ENCODE measurements around the gene TCF20.

DNA sequence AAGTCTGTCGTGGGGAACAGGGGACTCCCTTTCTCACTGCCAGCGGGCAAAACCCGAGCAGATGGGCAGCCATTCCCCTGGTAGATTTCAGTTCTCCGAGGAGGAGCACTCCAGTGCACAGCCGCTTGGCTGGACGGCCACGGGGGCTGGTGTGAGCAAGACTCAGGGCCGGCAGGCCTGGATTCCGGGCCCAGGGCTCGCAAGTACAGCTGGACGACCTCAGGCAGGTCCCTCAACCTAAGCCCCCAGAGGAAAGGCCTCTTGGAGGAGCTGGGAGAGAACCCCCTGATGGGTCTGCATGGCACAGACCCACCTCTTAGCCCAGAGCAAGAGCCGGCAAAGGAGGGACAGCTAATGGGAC, 31.3 kb upstream of the TCF20 start:
- TF ChIP-seq, protein P1, sequence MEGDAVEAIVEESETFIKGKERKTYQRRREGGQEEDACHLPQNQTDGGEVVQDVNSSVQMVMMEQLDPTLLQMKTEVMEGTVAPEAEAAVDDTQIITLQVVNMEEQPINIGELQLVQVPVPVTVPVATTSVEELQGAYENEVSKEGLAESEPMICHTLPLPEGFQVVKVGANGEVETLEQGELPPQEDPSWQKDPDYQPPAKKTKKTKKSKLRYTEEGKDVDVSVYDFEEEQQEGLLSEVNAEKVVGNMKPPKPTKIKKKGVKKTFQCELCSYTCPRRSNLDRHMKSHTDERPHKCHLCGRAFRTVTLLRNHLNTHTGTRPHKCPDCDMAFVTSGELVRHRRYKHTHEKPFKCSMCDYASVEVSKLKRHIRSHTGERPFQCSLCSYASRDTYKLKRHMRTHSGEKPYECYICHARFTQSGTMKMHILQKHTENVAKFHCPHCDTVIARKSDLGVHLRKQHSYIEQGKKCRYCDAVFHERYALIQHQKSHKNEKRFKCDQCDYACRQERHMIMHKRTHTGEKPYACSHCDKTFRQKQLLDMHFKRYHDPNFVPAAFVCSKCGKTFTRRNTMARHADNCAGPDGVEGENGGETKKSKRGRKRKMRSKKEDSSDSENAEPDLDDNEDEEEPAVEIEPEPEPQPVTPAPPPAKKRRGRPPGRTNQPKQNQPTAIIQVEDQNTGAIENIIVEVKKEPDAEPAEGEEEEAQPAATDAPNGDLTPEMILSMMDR (IDR thresholded peaks at IDR 0.05): no peak
- TF ChIP-seq ZFX (IDR thresholded peaks at IDR 0.05; ENCODE audit: borderline replicate concordance): no peak

All from 22Rv1 (cell line).